ENCODE data around the gene GTF3C2. TPM values are rescaled to one million over a fixed set of nuclear protein-coding genes. Genes with fewer than 3 reads are reported as not detected.

The GTF3C2 gene, protein sequence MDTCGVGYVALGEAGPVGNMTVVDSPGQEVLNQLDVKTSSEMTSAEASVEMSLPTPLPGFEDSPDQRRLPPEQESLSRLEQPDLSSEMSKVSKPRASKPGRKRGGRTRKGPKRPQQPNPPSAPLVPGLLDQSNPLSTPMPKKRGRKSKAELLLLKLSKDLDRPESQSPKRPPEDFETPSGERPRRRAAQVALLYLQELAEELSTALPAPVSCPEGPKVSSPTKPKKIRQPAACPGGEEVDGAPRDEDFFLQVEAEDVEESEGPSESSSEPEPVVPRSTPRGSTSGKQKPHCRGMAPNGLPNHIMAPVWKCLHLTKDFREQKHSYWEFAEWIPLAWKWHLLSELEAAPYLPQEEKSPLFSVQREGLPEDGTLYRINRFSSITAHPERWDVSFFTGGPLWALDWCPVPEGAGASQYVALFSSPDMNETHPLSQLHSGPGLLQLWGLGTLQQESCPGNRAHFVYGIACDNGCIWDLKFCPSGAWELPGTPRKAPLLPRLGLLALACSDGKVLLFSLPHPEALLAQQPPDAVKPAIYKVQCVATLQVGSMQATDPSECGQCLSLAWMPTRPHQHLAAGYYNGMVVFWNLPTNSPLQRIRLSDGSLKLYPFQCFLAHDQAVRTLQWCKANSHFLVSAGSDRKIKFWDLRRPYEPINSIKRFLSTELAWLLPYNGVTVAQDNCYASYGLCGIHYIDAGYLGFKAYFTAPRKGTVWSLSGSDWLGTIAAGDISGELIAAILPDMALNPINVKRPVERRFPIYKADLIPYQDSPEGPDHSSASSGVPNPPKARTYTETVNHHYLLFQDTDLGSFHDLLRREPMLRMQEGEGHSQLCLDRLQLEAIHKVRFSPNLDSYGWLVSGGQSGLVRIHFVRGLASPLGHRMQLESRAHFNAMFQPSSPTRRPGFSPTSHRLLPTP
- 18.3 and 38.1 TPM in 2 replicates for total RNA-seq

DNA sequence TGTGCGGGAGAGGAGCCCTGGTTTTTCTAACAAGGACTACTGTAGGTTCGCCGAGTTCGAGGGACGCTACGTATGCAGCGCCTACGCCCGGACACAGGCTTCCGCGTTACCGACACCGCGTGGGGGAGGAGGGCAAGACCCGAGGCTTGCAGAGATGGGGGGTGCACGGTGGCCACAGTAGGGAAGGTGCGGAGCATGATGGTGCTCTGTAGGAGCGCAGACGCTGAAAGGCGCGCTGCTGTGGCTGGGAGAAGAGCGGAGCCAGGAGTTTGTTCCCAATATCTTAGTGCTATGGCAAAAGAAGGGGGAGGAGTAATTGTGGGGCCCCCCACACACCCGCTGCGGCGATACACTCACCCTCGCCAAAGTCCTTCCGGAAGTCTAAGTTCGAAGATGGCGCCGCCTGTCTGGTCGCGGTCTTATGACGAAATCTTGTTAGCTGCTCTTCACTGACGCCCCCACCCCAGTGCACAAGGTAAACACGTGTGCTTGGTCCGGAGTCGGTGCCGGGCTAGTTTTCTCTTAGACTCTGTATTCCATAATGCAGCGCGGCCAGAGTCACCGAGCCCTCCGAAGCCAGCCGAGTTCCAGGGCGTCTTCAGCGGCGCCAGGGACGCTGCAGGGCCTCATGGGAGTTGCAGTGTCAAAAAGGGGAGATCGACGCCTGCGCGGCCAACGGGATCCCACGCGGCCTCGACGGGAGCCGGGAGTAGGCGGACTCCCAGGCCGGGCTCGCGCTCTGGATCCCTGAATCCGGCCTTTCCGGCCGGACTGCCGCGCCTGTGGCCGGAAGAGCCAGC lies at the start of gene GTF3C2:
GTF3C2 (minus strand) TSS at position 383 of the 800 bp plus-strand sequence. CDS start 13,210 bp downstream, outside the sequence.

DNA sequence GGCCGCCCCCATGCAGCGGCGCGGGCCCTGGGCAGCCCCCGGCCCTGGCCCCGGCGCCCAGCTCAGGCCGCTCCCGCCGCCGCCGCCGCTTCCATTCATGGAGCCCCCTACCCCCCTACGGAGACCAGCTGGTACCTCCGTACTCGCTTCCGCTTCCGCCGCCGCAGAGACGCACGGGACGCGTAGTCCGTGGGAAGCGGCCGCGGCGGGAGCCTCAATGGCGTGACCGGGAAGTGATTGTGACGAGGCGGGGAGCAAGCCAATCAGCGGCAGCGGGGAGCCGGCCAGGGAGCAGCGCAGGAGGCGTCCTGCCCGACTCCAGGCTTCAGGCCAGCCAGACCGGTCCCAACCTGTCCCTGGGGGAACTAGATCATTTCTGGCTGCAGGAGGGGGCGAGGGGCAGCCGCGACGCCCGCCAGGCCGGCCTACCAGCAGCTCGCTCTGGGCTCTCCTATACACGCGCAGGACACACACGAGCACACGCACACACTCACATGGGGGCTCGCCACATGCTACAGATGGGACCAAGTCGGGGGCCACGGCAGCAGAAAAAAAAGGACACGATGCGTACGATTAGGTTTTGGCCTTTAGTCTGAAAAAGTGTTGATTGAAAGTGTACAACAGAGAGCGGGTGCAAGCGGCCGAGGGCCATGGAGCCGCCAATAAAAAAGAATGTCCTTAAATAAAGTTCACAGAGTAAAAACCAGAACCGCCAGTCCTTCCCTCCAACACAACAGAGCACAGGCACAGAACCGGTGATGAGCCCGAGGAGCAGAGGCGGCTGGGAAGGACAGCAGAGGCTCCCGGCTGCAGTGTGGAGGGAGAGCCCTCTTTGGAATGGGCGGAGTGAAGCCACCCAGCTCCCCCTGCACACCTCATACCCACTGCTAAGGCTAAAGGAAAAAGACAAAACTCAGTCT lies 24.3 kb upstream of the GTF3C2 start, which contains the start of gene ZNF513:
ZNF513 (minus strand) TSS at position 109 of the 920 bp plus-strand sequence. CDS start 208 bp downstream, outside the sequence.

DNA sequence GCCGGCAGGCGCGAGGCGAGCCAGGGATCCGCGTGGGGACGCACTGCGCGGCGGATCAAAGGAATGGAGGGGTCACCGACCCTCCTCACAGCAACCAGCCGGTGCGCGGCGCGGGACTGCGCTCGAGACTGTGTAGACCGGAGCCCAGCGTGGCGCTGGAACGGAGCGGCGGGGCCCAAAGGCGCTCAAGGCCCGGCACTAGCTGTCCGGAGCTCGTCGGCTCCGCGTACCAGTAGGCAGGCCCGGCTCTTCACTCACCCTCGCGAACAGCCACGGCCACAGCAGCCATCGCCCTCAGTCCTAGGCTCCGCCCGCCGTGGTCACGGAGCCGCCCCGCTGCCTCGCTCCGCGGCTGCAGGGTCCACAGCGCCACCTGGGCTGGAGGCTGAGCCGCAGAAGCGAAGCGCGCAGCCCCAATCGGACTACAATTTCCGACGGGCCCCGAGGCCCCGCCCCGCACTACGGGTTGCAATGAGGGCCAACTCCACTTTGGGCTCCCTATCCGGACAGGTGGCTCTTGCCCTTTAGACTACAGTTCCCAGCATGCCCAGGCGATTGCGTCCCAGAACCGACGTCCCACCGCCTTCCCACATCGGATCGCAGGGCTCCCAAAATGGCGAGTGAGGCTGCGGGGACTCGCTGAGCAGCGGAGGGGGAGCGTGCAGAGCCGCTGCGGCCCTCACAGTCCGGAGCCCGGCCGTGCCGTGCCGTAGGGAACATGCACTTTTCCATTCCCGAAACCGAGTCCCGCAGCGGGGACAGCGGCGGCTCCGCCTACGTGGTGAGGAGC lies 13.7 kb upstream of the GTF3C2 start, which contains the start of the genes EIF2B4 and SNX17:
EIF2B4 (minus strand) TSS at position 313 of the 790 bp plus-strand sequence; CDS start at position 289, 24 bp downstream.
SNX17 (plus strand) TSS at position 591 of the 790 bp plus-strand sequence; CDS start at position 719, 128 bp downstream.

DNA sequence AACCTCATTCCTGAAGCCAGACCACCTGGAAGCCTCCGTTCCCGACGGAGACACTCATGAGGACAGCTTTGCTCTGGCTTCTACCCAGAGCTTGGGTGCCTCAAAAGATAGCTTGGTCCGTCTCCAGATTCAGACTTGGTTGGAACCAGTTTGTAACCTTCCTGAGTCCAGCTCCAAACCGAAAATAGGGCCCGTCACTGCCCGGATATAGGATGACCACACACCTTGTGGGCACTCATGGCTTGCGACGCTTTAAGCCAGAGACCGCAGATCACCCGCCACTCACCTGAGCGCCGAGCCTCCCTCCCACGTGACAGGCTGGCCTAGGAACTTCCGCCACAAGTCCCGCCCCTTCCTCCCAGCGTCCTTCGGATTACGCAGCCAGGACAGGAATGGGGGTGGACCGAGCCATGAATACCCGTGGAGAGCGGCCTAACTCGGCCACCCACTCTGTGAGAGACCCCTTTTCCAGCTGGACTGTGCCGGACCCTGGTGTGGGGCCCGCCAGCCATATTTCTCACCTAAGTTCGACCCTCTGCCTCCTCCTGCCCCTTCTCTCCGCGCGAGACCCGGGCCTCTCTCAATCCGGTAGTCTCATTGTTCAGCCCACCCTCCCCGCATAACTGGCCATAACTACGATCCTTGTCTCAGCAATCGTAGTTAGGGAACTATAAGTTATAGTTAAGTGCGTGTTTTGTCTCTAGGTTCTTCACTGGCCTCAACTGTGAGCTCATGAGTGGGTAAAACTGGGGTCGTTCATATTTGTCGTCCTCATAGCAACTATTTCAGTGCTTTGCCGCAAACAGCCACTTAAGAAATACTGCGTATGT lies 33.6 kb downstream of the GTF3C2 start, which contains the start of gene MPV17:
MPV17 (minus strand) TSS at position 332 of the 830 bp plus-strand sequence. CDS start 580 bp downstream, outside the sequence.

DNA sequence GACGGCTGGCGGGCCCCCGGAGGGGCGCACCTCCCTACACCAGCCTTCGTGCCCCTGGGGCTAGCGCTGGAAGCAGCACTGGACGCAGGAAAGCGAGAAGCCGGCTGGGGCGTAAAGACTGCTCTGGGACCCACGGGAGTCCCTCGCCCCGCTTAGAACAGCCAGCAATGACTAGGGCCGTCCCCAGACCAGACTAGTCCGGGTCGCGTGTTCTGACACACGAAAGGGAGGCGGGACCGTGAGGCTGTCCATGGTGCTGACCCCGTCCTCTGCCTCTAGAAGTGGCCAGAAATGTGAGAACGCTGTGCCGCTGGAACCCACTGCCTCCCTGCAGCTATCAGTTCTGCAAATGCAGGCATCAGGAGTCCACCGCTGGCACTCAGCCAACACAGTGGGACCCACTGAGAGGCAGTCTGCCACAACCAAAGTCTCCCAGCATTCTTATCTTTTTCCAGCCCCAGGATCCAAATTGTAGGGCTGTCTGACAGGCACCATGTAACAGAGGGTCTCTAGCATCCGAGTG lies 48.1 kb downstream of the GTF3C2 start, which contains the start of gene UCN:
UCN (minus strand) TSS at position 87 of the 523 bp plus-strand sequence. CDS start 550 bp downstream, outside the sequence.

DNA sequence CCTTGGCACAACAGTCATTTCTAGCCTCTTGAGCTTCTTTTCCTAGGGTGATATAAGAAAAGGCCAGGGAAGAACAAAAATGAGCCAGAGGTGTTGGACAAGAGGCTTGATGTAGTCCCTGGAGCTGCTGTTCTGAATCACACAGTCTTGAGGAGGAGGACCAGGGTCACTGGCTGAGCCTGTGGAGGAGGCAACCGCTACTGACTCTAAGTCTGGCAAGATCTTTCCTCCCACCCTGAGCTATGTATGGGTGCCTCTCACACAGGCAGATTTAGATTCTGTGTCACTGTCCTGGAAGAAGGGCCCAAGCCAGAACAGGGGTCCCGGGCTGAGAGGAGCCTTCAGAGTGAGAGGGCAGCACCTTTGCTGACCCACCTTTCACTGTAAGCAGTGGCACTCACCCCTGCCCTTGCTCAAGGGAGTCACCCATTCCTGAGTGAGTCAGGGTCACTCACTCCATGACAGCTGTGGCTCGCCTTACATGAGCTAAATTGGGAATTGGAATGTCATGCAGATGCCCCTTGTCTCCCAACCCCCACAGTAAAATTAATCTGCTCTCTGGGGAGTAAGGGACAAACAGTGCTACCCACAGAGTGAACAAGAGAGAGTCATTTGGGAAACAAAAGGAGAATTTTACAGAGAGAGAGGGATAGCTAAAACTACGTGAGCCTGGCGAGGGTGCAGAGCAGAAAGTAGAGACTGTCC lies 74.6 kb downstream of the GTF3C2 start, which contains the start of gene TRIM54:
TRIM54 (plus strand) TSS at position 575 of the 705 bp plus-strand sequence. CDS start 303 bp downstream, outside the sequence.

Other genes with a start within 250 kb of the GTF3C2 start
- 0.65 and 2.3 TPM in 2 replicates for gene CGREF1, start 237.6 kb downstream of the GTF3C2 start, total RNA-seq
- 0.06 TPM in 1 of 2 replicates, not detected in the other for gene ABHD1, start 232.9 kb downstream of the GTF3C2 start, total RNA-seq
- 23.2 and 61.4 TPM in 2 replicates for gene PREB, start 222.1 kb downstream of the GTF3C2 start, total RNA-seq
- gene PRR30, start 217.4 kb downstream of the GTF3C2 start, total RNA-seq: not detected in 2 replicates
- gene TCF23, start 207.8 kb downstream of the GTF3C2 start, total RNA-seq: not detected in 2 replicates
- gene ATRAID, start 144.7 kb downstream of the GTF3C2 start, total RNA-seq: 95.0 and 112 TPM in 2 replicates
- 10.7 and 57.2 TPM in 2 replicates for gene SLC5A6, start 144.5 kb downstream of the GTF3C2 start, total RNA-seq
- 27.0 and 81.6 TPM in 2 replicates for gene CAD, start 139.4 kb downstream of the GTF3C2 start, total RNA-seq
- gene SLC30A3, start 93.7 kb downstream of the GTF3C2 start, total RNA-seq: 0.81 and 34.7 TPM in 2 replicates
- gene DNAJC5G, start 81.3 kb downstream of the GTF3C2 start, total RNA-seq: 0.16 and 4.4 TPM in 2 replicates
- gene TRIM54, start 74.3 kb downstream of the GTF3C2 start, total RNA-seq: 3.1 TPM in 1 of 2 replicates, not detected in the other
- gene UCN, start 48.3 kb downstream of the GTF3C2 start, total RNA-seq: 0.44 and 0.49 TPM in 2 replicates
- 32.4 and 55.7 TPM in 2 replicates for gene MPV17, start 33.7 kb downstream of the GTF3C2 start, total RNA-seq
- gene EIF2B4, start 13.6 kb upstream of the GTF3C2 start, total RNA-seq: 22.7 and 28.9 TPM in 2 replicates
- 99.7 and 119 TPM in 2 replicates for gene SNX17, start 13.9 kb upstream of the GTF3C2 start, total RNA-seq
- gene ZNF513, start 24.0 kb upstream of the GTF3C2 start, total RNA-seq: 5.2 and 9.3 TPM in 2 replicates
- gene PPM1G, start 52.8 kb upstream of the GTF3C2 start, total RNA-seq: 113 and 147 TPM in 2 replicates
- 87.1 and 120 TPM in 2 replicates for gene NRBP1, start 71.9 kb upstream of the GTF3C2 start, total RNA-seq
- gene KRTCAP3, start 85.6 kb upstream of the GTF3C2 start, total RNA-seq: 0.44 and 0.49 TPM in 2 replicates
- 12.0 and 20.0 TPM in 2 replicates for gene IFT172, start 133.0 kb upstream of the GTF3C2 start, total RNA-seq
- 11.6 and 14.6 TPM in 2 replicates for gene FNDC4, start 138.4 kb upstream of the GTF3C2 start, total RNA-seq
- gene GCKR, start 140.1 kb upstream of the GTF3C2 start, total RNA-seq: under 0.01 and 0.19 TPM in 2 replicates
- gene ZNF512, start 226.3 kb upstream of the GTF3C2 start, total RNA-seq: 11.2 and 26.9 TPM in 2 replicates

Data from bladder microvascular endothelial cell (primary cell).